HEK293 (cell line): ENCODE results near the gene SFRP4.

Experiments
- YY1 ChIP-seq: fragments of 450-650 bp; formaldehyde crosslinking; IDR thresholded peaks from 2 replicates; pipeline ENCODE4 v1.5.1; 2018; ENCODE audit warnings: missing biosample characterization, missing genetic modification characterization
- ZBTB7A ChIP-seq: fragments of 450-650 bp; formaldehyde crosslinking; IDR thresholded peaks from 2 replicates; pipeline ENCODE4 v1.5.1; 2016; ENCODE audit warnings: low read depth, missing biosample characterization, missing genetic modification characterization
- ZNF24 ChIP-seq: fragments of 450-650 bp; formaldehyde crosslinking; IDR thresholded peaks from 2 replicates; pipeline ENCODE4 v1.5.1; 2016; ENCODE audit warnings: missing biosample characterization, missing genetic modification characterization
- TF ChIP-seq, protein P1 (sequence below): fragments of 450-650 bp; formaldehyde crosslinking; IDR thresholded peaks from 2 replicates; pipeline ENCODE4 v1.5.1; 2016; ENCODE audit warnings: missing biosample characterization, missing genetic modification characterization
- TF ChIP-seq, protein P2 (sequence below): fragments of 450-650 bp; formaldehyde crosslinking; IDR thresholded peaks from 2 replicates; pipeline ENCODE4 v1.5.1; 2016; ENCODE audit warnings: missing biosample characterization, missing genetic modification characterization
- TF ChIP-seq, protein P3 (sequence below): IDR thresholded peaks from 2 replicates; pipeline ENCODE4 v1.6.1; 2011; ENCODE audit warnings: mild to moderate bottlenecking, low read depth, low read length, borderline replicate concordance

DNA sequence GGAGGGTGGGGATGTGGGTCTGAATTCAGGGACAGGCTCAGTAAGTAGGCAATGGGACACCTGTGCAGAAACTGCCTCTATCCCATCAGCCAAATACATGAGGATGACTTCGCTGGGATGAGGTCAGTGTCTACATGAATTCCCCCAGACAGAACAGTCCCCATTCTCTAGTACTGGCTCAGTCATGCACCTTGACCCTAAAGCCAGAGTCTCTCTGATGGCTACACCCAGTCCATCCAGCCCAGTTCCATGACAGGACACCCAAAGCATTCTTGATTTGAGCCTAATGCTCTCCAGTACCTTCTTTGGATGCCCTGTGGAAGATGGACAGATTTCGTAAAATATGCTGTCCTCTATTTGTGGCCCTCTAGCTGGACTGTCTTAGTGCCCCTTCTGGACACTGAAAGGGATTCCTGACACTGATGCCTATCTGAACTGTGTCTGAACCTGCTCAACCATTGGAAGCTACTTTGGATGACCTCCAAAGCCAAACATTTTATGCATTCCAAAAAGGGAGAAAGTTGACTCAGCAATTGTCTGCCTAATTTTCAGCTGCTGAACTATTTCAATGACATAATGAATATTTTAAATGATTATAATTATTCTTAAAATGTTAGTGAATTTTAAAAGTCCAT is 14.6 kb downstream of the SFRP4 start:
- TF ChIP-seq, protein P1, sequence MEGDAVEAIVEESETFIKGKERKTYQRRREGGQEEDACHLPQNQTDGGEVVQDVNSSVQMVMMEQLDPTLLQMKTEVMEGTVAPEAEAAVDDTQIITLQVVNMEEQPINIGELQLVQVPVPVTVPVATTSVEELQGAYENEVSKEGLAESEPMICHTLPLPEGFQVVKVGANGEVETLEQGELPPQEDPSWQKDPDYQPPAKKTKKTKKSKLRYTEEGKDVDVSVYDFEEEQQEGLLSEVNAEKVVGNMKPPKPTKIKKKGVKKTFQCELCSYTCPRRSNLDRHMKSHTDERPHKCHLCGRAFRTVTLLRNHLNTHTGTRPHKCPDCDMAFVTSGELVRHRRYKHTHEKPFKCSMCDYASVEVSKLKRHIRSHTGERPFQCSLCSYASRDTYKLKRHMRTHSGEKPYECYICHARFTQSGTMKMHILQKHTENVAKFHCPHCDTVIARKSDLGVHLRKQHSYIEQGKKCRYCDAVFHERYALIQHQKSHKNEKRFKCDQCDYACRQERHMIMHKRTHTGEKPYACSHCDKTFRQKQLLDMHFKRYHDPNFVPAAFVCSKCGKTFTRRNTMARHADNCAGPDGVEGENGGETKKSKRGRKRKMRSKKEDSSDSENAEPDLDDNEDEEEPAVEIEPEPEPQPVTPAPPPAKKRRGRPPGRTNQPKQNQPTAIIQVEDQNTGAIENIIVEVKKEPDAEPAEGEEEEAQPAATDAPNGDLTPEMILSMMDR (tag by site-specific recombination), result no peak
- TF ChIP-seq YY1 (no peak), ZNF24 (tag by site-specific recombination) (no peak), ZBTB7A (tag by site-specific recombination) (no peak)
- TF ChIP-seq, protein P2, sequence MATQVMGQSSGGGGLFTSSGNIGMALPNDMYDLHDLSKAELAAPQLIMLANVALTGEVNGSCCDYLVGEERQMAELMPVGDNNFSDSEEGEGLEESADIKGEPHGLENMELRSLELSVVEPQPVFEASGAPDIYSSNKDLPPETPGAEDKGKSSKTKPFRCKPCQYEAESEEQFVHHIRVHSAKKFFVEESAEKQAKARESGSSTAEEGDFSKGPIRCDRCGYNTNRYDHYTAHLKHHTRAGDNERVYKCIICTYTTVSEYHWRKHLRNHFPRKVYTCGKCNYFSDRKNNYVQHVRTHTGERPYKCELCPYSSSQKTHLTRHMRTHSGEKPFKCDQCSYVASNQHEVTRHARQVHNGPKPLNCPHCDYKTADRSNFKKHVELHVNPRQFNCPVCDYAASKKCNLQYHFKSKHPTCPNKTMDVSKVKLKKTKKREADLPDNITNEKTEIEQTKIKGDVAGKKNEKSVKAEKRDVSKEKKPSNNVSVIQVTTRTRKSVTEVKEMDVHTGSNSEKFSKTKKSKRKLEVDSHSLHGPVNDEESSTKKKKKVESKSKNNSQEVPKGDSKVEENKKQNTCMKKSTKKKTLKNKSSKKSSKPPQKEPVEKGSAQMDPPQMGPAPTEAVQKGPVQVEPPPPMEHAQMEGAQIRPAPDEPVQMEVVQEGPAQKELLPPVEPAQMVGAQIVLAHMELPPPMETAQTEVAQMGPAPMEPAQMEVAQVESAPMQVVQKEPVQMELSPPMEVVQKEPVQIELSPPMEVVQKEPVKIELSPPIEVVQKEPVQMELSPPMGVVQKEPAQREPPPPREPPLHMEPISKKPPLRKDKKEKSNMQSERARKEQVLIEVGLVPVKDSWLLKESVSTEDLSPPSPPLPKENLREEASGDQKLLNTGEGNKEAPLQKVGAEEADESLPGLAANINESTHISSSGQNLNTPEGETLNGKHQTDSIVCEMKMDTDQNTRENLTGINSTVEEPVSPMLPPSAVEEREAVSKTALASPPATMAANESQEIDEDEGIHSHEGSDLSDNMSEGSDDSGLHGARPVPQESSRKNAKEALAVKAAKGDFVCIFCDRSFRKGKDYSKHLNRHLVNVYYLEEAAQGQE (tag by site-specific recombination), result no peak
- TF ChIP-seq, protein P3, sequence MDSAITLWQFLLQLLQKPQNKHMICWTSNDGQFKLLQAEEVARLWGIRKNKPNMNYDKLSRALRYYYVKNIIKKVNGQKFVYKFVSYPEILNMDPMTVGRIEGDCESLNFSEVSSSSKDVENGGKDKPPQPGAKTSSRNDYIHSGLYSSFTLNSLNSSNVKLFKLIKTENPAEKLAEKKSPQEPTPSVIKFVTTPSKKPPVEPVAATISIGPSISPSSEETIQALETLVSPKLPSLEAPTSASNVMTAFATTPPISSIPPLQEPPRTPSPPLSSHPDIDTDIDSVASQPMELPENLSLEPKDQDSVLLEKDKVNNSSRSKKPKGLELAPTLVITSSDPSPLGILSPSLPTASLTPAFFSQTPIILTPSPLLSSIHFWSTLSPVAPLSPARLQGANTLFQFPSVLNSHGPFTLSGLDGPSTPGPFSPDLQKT, result no peak
